ENCODE measurements around the gene PLEKHM3.

DNA sequence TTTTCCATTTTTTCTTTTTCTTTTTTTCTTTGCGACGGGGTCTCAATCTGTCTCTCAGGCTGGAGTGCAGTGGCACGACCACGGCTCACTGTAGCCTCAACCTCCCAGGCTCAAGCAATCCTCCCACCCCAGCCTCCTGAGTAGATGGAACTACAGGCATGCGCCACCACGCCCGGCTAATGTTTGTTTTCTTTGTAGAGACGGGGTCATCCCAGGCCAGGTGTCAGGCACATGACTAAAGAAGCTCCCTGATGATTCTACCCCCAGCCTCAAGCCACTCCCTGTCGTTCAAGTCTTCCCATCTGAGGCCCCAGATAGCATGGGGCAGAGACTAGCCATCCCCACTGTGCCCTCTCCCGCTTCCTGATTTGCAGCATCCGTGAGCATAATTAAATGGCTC lies 245.8 kb downstream of the PLEKHM3 start:
- TF ChIP-seq SIN3A (IDR thresholded peaks at IDR 0.05; ENCODE audit: borderline replicate concordance, insufficient read depth, low read depth, low read length) (no peak), POLR2AphosphoS5 (IDR thresholded peaks at IDR 0.05; ENCODE audit: low read depth, low read length) (no peak)
- TF ChIP-seq, protein P1, sequence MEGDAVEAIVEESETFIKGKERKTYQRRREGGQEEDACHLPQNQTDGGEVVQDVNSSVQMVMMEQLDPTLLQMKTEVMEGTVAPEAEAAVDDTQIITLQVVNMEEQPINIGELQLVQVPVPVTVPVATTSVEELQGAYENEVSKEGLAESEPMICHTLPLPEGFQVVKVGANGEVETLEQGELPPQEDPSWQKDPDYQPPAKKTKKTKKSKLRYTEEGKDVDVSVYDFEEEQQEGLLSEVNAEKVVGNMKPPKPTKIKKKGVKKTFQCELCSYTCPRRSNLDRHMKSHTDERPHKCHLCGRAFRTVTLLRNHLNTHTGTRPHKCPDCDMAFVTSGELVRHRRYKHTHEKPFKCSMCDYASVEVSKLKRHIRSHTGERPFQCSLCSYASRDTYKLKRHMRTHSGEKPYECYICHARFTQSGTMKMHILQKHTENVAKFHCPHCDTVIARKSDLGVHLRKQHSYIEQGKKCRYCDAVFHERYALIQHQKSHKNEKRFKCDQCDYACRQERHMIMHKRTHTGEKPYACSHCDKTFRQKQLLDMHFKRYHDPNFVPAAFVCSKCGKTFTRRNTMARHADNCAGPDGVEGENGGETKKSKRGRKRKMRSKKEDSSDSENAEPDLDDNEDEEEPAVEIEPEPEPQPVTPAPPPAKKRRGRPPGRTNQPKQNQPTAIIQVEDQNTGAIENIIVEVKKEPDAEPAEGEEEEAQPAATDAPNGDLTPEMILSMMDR (IDR thresholded peaks at IDR 0.05): no peak
- TF ChIP-seq, protein P2, sequence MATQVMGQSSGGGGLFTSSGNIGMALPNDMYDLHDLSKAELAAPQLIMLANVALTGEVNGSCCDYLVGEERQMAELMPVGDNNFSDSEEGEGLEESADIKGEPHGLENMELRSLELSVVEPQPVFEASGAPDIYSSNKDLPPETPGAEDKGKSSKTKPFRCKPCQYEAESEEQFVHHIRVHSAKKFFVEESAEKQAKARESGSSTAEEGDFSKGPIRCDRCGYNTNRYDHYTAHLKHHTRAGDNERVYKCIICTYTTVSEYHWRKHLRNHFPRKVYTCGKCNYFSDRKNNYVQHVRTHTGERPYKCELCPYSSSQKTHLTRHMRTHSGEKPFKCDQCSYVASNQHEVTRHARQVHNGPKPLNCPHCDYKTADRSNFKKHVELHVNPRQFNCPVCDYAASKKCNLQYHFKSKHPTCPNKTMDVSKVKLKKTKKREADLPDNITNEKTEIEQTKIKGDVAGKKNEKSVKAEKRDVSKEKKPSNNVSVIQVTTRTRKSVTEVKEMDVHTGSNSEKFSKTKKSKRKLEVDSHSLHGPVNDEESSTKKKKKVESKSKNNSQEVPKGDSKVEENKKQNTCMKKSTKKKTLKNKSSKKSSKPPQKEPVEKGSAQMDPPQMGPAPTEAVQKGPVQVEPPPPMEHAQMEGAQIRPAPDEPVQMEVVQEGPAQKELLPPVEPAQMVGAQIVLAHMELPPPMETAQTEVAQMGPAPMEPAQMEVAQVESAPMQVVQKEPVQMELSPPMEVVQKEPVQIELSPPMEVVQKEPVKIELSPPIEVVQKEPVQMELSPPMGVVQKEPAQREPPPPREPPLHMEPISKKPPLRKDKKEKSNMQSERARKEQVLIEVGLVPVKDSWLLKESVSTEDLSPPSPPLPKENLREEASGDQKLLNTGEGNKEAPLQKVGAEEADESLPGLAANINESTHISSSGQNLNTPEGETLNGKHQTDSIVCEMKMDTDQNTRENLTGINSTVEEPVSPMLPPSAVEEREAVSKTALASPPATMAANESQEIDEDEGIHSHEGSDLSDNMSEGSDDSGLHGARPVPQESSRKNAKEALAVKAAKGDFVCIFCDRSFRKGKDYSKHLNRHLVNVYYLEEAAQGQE (IDR thresholded peaks at IDR 0.05; ENCODE audit: insufficient read depth in 1 of 2, low read depth in 2 of 2, low read length in 1 of 2): no peak

Data from Panc1 (cell line).